Activated T-helper 17 cell treated with anti-CD3 and anti-CD28 coated beads, Interleukin-2, amount 50 U/mL, for 72 hours (primary cell): Measurements from ENCODE around the gene TMEM106A. TPM values are rescaled to one million over a fixed set of nuclear protein-coding genes. Genes with fewer than 3 reads are reported as not detected.
"Not testable (repeated sequence)": the region's sequence is repeated elsewhere in the genome, so short reads cannot be mapped to it uniquely, and the experiment has no call there.

Experiments used
- ATAC-seq: fragments of 150-1000 bp; cut with Tn5 transposase; replicated peaks from 2 replicates; pipeline ENCODE4 v1.10.0; 2021; ENCODE audit warnings: mild to moderate bottlenecking, moderate library complexity
- H3K27ac Mint-ChIP-seq: one replicate; pipeline ENCODE4 v1.8.0; 2022; ENCODE audit warnings: mixed read lengths
- H3K27me3 Mint-ChIP-seq: one replicate; pipeline ENCODE4 v1.8.0; 2022; ENCODE audit warnings: mixed read lengths
- H3K36me3 Mint-ChIP-seq: one replicate; pipeline ENCODE4 v1.8.0; 2022; ENCODE audit warnings: low read depth, mild to moderate bottlenecking, mixed read lengths
- H3K4me1 Mint-ChIP-seq: one replicate; pipeline ENCODE4 v1.8.0; 2022; ENCODE audit warnings: mixed read lengths
- H3K4me3 Mint-ChIP-seq: one replicate; pipeline ENCODE4 v1.8.0; 2022; ENCODE audit warnings: mild to moderate bottlenecking, mixed read lengths
- H3K9me3 Mint-ChIP-seq: one replicate; pipeline ENCODE4 v1.8.0; 2022; ENCODE audit warnings: mixed read lengths
- total RNA-seq, 2 donors: library from RNA; stranded (reverse); gene quantifications; one replicate each; pipeline ENCODE4 v1.2.3, GENCODE V29; 2022

Gene TMEM106A
- total RNA-seq, 2 donors from 2014 or later = 9.5 to 28.4 TPM

GRCh38 chr17:43226393-43226792 lies 14.7 kb downstream of the TMEM106A start:
- Mint-ChIP-seq H3K27ac (no peak overlapping the region), H3K4me1 (no peaks in the 10 kb centered on the region), H3K27me3 (no peaks in the 10 kb centered on the region), H3K36me3 (peaks cover 22% of the 10 kb centered on the region), H3K4me3 (no peak overlapping the region), H3K9me3 (no peaks in the 10 kb centered on the region)
- ATAC-seq = no peak

GRCh38 chr17:43228020-43228782 lies 16.5 kb downstream of the TMEM106A start, which contains the start of gene CCDC200:
Gene CCDC200 (minus strand): TSS chr17:43228623. CDS start chr17:43228554, 69 bp downstream.
- not testable (repeated sequence) for H3K9me3 Mint-ChIP-seq, H3K27ac Mint-ChIP-seq, H3K27me3 Mint-ChIP-seq, H3K4me1 Mint-ChIP-seq, ATAC-seq, H3K4me3 Mint-ChIP-seq
- peaks cover 22% of the 10 kb centered on the region for H3K36me3 Mint-ChIP-seq

GRCh38 chr17:43231205-43232020 lies 19.7 kb downstream of the TMEM106A start:
- not testable (repeated sequence) for H3K9me3 Mint-ChIP-seq, ATAC-seq, H3K4me3 Mint-ChIP-seq, H3K36me3 Mint-ChIP-seq, H3K27ac Mint-ChIP-seq, H3K4me1 Mint-ChIP-seq, H3K27me3 Mint-ChIP-seq

GRCh38 chr17:43232021-43232699 lies 20.5 kb downstream of the TMEM106A start:
- H3K4me3 Mint-ChIP-seq, H3K4me1 Mint-ChIP-seq, H3K9me3 Mint-ChIP-seq, H3K27me3 Mint-ChIP-seq, H3K36me3 Mint-ChIP-seq, ATAC-seq, H3K27ac Mint-ChIP-seq: not testable (repeated sequence)

GRCh38 chr17:43233263-43233662 lies 21.6 kb downstream of the TMEM106A start:
- not testable (repeated sequence) for H3K27me3 Mint-ChIP-seq, H3K9me3 Mint-ChIP-seq, ATAC-seq, H3K4me3 Mint-ChIP-seq, H3K36me3 Mint-ChIP-seq, H3K4me1 Mint-ChIP-seq, H3K27ac Mint-ChIP-seq

GRCh38 chr17:43233877-43234276 lies 22.2 kb downstream of the TMEM106A start, which contains the start of gene RNU2-1:
Gene RNU2-1 (minus strand): TSS chr17:43233977.
- not testable (repeated sequence) for ATAC-seq, H3K27ac Mint-ChIP-seq, H3K27me3 Mint-ChIP-seq, H3K9me3 Mint-ChIP-seq, H3K4me3 Mint-ChIP-seq, H3K36me3 Mint-ChIP-seq, H3K4me1 Mint-ChIP-seq

GRCh38 chr17:43239597-43239996 lies 27.9 kb downstream of the TMEM106A start:
- H3K27ac Mint-ChIP-seq, H3K27me3 Mint-ChIP-seq, H3K36me3 Mint-ChIP-seq, H3K4me3 Mint-ChIP-seq, H3K9me3 Mint-ChIP-seq, H3K4me1 Mint-ChIP-seq: not testable (repeated sequence)
- ATAC-seq = peak; percentile 53

GRCh38 chr17:43240596-43241352 lies 29.1 kb downstream of the TMEM106A start:
- H3K27ac Mint-ChIP-seq, H3K36me3 Mint-ChIP-seq, H3K4me1 Mint-ChIP-seq, H3K4me3 Mint-ChIP-seq, H3K27me3 Mint-ChIP-seq, H3K9me3 Mint-ChIP-seq: not testable (repeated sequence)
- peak; percentile 52 for ATAC-seq

- not testable (repeated sequence) for H3K27ac Mint-ChIP-seq, H3K4me3 Mint-ChIP-seq, H3K4me1 Mint-ChIP-seq, ATAC-seq, H3K27me3 Mint-ChIP-seq, H3K9me3 Mint-ChIP-seq, H3K36me3 Mint-ChIP-seq
Observed at GRCh38 chr17:43246456-43246855, 34.8 kb downstream of the TMEM106A start.

Other genes with a start within 250 kb of the TMEM106A start
- 10 to 100 TPM; 58.5 to 61.3 TPM for gene AARSD1, start 247.4 kb upstream of the TMEM106A start, total RNA-seq
- gene PTGES3L, start 231.8 kb upstream of the TMEM106A start, total RNA-seq = 1 to 10 TPM; 1.4 to 2.7 TPM
- 10 to 100 TPM; 15.7 to 21.9 TPM for gene RUNDC1, start 231.3 kb upstream of the TMEM106A start, total RNA-seq
- gene RPL27, start 213.5 kb upstream of the TMEM106A start, total RNA-seq = 1,000 to 10,000 TPM; 1,154 to 1,186 TPM
- gene IFI35, start 205.1 kb upstream of the TMEM106A start, total RNA-seq = 10 to 100 TPM; 38.4 to 45.4 TPM
- gene VAT1, start 189.5 kb upstream of the TMEM106A start, total RNA-seq = 10 to 100 TPM; 30.9 to 36.5 TPM
- gene RND2, start 186.6 kb upstream of the TMEM106A start, total RNA-seq = not detected
- 10 to 100 TPM; 80.3 to 93.4 TPM for gene BRCA1, start 86.5 kb upstream of the TMEM106A start, total RNA-seq
- 10 to 100 TPM; 47.2 to 83.1 TPM for gene NBR1, start 40.7 kb upstream of the TMEM106A start, total RNA-seq
- 1 to 10 TPM in 1 of 2 donors, not detected in 1; 1.1 TPM for gene CCDC200, start 16.7 kb downstream of the TMEM106A start, total RNA-seq
- 1,000 to 10,000 TPM; 5,691 to 6,034 TPM for gene RNU2-1, start 22.1 kb downstream of the TMEM106A start, total RNA-seq
- 1 to 10 TPM; 1.7 to 2.5 TPM for gene ARL4D, start 187.1 kb downstream of the TMEM106A start, total RNA-seq